Neural cell (in vitro differentiated cells): ENCODE results near the gene HSD3B7.

Experiments
- CTCF ChIP-seq: fragments of 450-650 bp; IDR thresholded peaks from 2 replicates; pipeline ENCODE4 v1.5.1; 2014; ENCODE audit warnings: antibody characterized with exemption, mild to moderate bottlenecking, moderate library complexity; ENCODE audit not compliant: poor library complexity, severe bottlenecking
- EP300 ChIP-seq: fragments of 450-650 bp; conservative IDR thresholded peaks from 2 replicates; pipeline ENCODE4 v1.6.1; 2014; ENCODE audit warnings: antibody characterized with exemption, mild to moderate bottlenecking, moderate library complexity; ENCODE audit not compliant: poor library complexity, severe bottlenecking
- EZH2 ChIP-seq: fragments of 200-600, 300-800 bp; shearing (Covaris generic), sonication (generic); IDR thresholded peaks from 2 replicates; pipeline ENCODE4 v1.6.1; 2014; ENCODE audit warnings: antibody characterized with exemption, low read length, borderline replicate concordance, mild to moderate bottlenecking; ENCODE audit not compliant: insufficient read depth, poor library complexity, severe bottlenecking
- POLR2AphosphoS5 ChIP-seq: IDR thresholded peaks from 2 replicates; pipeline ENCODE4 v1.6.1; 2012
- REST ChIP-seq: IDR thresholded peaks from 2 replicates; pipeline ENCODE4 v1.6.1; 2012; ENCODE audit warnings: borderline replicate concordance
- SMC3 ChIP-seq: fragments of 450-650 bp; conservative IDR thresholded peaks from 2 replicates; pipeline ENCODE4 v1.6.1; 2014; ENCODE audit warnings: antibody characterized with exemption, mild to moderate bottlenecking, moderate library complexity; ENCODE audit not compliant: poor library complexity
- TAF1 ChIP-seq: IDR thresholded peaks from 2 replicates; pipeline ENCODE4 v1.6.1; 2012; ENCODE audit warnings: low read depth

- TF ChIP-seq CTCF = no peak
- TF ChIP-seq EZH2 = no peak
- no peak for TF ChIP-seq TAF1
- TF ChIP-seq SMC3 = no peak
- TF ChIP-seq POLR2AphosphoS5 = no peak
- TF ChIP-seq REST = no peak
- TF ChIP-seq EP300 = no peak
Measured at GRCh38 chr16:30998852-30999761, 14.1 kb downstream of the HSD3B7 start.
